ENCODE results near the gene NAE1.
"Not testable (repeated sequence)": the region's sequence is repeated elsewhere in the genome, so short reads cannot be mapped to it uniquely, and the experiment has no call there.

The NAE1 gene

GRCh38 chr16:66801320-66802105 lies 29.3 kb downstream of the NAE1 start, which contains the start of gene TERB1:
TERB1 (minus strand) TSS chr16:66801584; CDS start chr16:66796798, 4,786 bp downstream.
- no peak for DNase-seq (ENCODE audit: low read depth)

DNA sequence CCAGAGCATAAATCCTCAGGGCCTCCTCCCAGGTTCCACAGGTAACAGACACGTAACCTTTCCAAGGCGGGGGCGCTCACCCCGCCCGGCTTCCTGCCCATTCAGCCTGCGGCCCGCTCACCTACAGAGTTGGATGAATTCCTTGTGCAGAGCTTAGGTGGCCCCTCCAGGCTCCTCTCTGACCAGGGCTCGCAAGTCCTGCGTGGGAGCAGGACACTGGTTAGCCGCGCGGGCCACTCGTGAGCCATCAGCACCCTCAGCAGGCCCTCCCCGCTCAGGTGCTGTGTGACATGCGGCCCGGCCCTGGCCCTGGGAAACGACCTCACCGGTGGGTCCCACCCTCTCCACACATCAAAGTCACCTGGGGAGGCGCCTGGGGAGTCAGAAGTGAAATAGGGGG lies 29.9 kb downstream of the NAE1 start:
- DNase-seq (ENCODE audit: low read depth) = no peak

- no peak for DNase-seq (ENCODE audit: low read depth)
Measured at GRCh38 chr16:66798161-66798560, 32.6 kb downstream of the NAE1 start.

GRCh38 chr16:66793984-66794383 lies 36.8 kb downstream of the NAE1 start:
- DNase-seq (ENCODE audit: low read depth) = not testable (repeated sequence)

GRCh38 chr16:66790130-66790733 lies 40.5 kb downstream of the NAE1 start:
- no peak for DNase-seq (ENCODE audit: low read depth)

DNA sequence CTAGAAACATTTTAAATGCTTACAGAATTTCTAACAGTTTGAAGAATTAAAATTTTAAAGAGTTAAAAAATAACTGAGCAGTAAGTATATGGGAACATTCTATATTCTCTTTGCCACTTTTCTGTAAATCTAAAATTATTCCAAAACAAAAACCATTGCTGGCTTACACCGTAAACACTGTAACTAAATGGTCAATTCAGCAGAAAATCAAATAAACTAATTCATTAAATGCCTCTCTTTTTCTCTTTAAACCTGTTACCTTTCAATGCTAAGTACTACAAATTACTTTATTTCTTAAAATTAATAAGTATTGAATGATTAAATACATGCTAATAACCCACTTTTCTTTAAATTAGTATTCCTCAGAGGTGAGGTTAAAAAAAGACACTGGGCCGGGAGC lies 43.3 kb downstream of the NAE1 start:
- no peak for DNase-seq (ENCODE audit: low read depth)

- no peak for DNase-seq (ENCODE audit: low read depth)
Measured at GRCh38 chr16:66786551-66786950, 44.2 kb downstream of the NAE1 start.

GRCh38 chr16:66776457-66776856 lies 54.3 kb downstream of the NAE1 start:
- DNase-seq (ENCODE audit: low read depth) = no peak

DNA sequence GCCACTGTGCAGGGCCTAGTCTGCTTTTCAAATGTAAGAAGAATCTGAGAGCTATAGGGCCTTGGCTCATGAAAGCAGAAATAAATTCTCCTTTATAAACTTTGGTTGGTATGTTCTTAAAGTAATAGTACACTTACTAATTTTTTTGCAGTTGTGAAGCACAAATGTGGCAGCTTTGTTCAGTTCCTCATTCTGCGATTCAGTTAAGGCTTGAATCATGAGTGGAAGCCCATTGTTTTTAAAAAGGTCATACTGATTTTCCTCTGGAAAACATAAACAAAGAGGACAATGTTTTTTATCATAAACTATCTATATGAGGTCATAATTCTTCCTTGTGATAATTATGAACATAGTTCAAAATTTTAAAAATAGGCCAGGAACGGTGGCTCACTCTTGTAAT lies 55.8 kb downstream of the NAE1 start:
- no peak for DNase-seq (ENCODE audit: low read depth)

DNA sequence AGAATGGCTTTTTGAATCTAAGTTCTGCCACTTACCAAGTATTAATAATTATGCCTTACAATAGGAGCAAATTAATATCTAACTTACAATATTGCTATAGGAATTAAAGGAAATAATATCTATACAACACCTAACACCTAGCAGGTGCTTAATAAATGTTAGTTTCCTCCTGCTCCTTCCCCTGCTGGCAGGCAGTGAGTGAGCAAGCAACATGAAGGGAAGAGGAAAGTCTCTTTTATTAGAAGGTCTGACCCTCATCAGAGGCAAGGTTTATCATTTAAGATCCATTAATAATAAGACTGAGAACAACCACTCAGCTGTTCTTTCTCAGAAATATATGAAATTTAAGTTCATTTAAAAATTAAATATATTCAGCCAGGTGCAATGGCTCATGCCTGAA lies 72.7 kb downstream of the NAE1 start:
- no peak for DNase-seq (ENCODE audit: low read depth)

- no peak for DNase-seq (ENCODE audit: low read depth)
Measured at GRCh38 chr16:66754819-66755218, 76.0 kb downstream of the NAE1 start.

GRCh38 chr16:66754211-66754610 lies 76.6 kb downstream of the NAE1 start:
- no peak for DNase-seq (ENCODE audit: low read depth)

GRCh38 chr16:66752958-66753357 lies 77.8 kb downstream of the NAE1 start:
- no peak for DNase-seq (ENCODE audit: low read depth)

Data from stimulated activated CD8-positive, alpha-beta memory T cell treated with anti-CD3 and anti-CD28 coated beads, Interleukin-7, amount 100 ng/mL, for 24 hours (primary cell).